CD4-positive, alpha-beta memory T cell (primary cell): ENCODE data around the gene EARS2. TPM values are rescaled to one million over a fixed set of nuclear protein-coding genes. Genes with fewer than 3 reads are reported as not detected.
A peak's percentile ranks its signal among the peaks of the same experiment; 100 is the strongest.

ENCODE experiments used
- CTCF ChIA-PET: fragments of 350-600 bp; sonication (Branson Sonifier 250); formaldehyde crosslinking; loops from one replicate; lab custom pipeline; 2021; ENCODE audit warnings: inconsistent platforms; ENCODE audit not compliant: partially characterized antibody; lab: Charles Lee
- POLR2A ChIA-PET: fragments of 350-600 bp; sonication (Branson Sonifier 250); formaldehyde crosslinking; loops from one replicate; lab custom pipeline; 2021; ENCODE audit not compliant: partially characterized antibody; lab: Charles Lee
- DNase-seq, 5 donors: peaks; one replicate each; pipeline versions ENCODE4 v3.0.0 to v3.0.0-alpha.2; 2020 to 2022; ENCODE audit warnings: mixed read lengths in 1 of 5
- H3K27ac ChIP-seq: one replicate; pipeline ENCODE4 v1.7.0; 2013; ENCODE audit warnings: low read depth, low read length
- H3K27me3 ChIP-seq: 2 replicates; pipeline ENCODE4 v1.7.0; 2013; ENCODE audit warnings: mild to moderate bottlenecking, low read length, moderate library complexity; ENCODE audit not compliant: insufficient read depth
- H3K36me3 ChIP-seq: 2 replicates; pipeline ENCODE4 v1.7.0; 2013; ENCODE audit warnings: mild to moderate bottlenecking, low read length, moderate library complexity; ENCODE audit not compliant: insufficient read depth
- H3K4me1 ChIP-seq: 2 replicates; pipeline ENCODE4 v1.7.0; 2013; ENCODE audit warnings: mild to moderate bottlenecking, low read length, moderate library complexity; ENCODE audit not compliant: insufficient read depth
- H3K4me3 ChIP-seq, 2 donors: one replicate each; pipeline ENCODE4 v1.7.0; 2013; ENCODE audit warnings: low read length in 2 of 2, mild to moderate bottlenecking in 1 of 2
- H3K9me3 ChIP-seq, 2 donors: one replicate each; pipeline ENCODE4 v1.7.0; 2013; ENCODE audit warnings: low read length in 2 of 2, control low read depth in 1 of 2; ENCODE audit not compliant: control insufficient read depth in 1 of 2
- H3K27ac Mint-ChIP-seq, 7 donors: one replicate each; pipeline ENCODE4 v1.8.0; 2020 to 2021; ENCODE audit warnings: mixed read lengths in 7 of 7, mild to moderate bottlenecking in 6 of 7, inconsistent platforms in 3 of 7, moderate library complexity in 3 of 7
- H3K27me3 Mint-ChIP-seq, 2 donors: one replicate each; pipeline ENCODE4 v1.8.0; 2020 to 2021; ENCODE audit warnings: mixed read lengths in 2 of 2
- H3K36me3 Mint-ChIP-seq, 2 donors: one replicate each; pipeline ENCODE4 v1.8.0; 2020 to 2021; ENCODE audit warnings: mixed read lengths in 2 of 2, inconsistent platforms in 1 of 2, mild to moderate bottlenecking in 1 of 2
- H3K4me1 Mint-ChIP-seq, 4 donors: one replicate each; pipeline ENCODE4 v1.8.0; 2020 to 2021; ENCODE audit warnings: mixed read lengths in 4 of 4, mild to moderate bottlenecking in 1 of 4
- H3K4me3 Mint-ChIP-seq, 8 donors: one replicate each; pipeline ENCODE4 v1.8.0; 2020 to 2021; ENCODE audit warnings: mixed read lengths in 8 of 8, mild to moderate bottlenecking in 7 of 8, moderate library complexity in 6 of 8, inconsistent platforms in 3 of 8
- H3K9me3 Mint-ChIP-seq, 8 donors: one replicate each; pipeline ENCODE4 v1.8.0; 2020 to 2021; ENCODE audit warnings: mixed read lengths in 8 of 8, mild to moderate bottlenecking in 5 of 8, inconsistent platforms in 3 of 8, moderate library complexity in 1 of 8
- intact Hi-C: fragments of 100-400 bp; cut with micrococcal nuclease; formaldehyde crosslinking; loops from one replicate; pipeline ENCODE4 v1.15.1; 2023
- polyA plus RNA-seq, 2 donors: library from polyadenylated mRNA; unstranded; fragments of 300-500 nt; fragmentation: Illumina TruSeq; gene quantifications; one replicate each; pipeline ENCODE4 v1.2.3, GENCODE V29; 2021
- total RNA-seq, 2 experiments: library from RNA; stranded (reverse); gene quantifications; one replicate each; pipeline ENCODE4 v1.2.3, GENCODE V29; 2021

Gene EARS2
- total and polyA plus RNA-seq, 4 experiments from 2014 or later: 11.4 to 16.0 (median 14.6) TPM

DNA sequence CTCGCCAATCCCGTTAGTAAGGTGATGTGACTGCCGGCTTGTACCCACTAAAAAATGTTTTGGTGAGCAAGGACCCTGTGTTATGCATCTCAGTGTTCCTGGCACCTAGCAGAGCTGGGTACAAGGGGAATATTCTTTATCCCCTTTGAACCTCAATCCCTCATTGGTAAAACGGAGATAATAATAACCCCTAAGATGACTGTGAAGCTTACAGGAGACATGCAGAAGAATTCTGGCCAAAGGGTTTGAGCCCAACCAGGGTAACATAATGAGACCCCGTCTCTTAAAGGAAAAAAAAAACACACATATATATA lies 47.8 kb downstream of the EARS2 start:
- H3K4me1 Mint-ChIP-seq: peaks cover 43 to 78% (median 59%) of the 10 kb centered on the region in 4 donors
- POLR2A ChIA-PET: interaction anchor here (0.8 to 2.9 kb wide), 10 partner anchors 10 to 87 kb away, joined by 3 to 19 read pairs (median 4); partner anchors contain the start of genes COG7, EARS2, NDUFAB1 and UBFD1

DNA sequence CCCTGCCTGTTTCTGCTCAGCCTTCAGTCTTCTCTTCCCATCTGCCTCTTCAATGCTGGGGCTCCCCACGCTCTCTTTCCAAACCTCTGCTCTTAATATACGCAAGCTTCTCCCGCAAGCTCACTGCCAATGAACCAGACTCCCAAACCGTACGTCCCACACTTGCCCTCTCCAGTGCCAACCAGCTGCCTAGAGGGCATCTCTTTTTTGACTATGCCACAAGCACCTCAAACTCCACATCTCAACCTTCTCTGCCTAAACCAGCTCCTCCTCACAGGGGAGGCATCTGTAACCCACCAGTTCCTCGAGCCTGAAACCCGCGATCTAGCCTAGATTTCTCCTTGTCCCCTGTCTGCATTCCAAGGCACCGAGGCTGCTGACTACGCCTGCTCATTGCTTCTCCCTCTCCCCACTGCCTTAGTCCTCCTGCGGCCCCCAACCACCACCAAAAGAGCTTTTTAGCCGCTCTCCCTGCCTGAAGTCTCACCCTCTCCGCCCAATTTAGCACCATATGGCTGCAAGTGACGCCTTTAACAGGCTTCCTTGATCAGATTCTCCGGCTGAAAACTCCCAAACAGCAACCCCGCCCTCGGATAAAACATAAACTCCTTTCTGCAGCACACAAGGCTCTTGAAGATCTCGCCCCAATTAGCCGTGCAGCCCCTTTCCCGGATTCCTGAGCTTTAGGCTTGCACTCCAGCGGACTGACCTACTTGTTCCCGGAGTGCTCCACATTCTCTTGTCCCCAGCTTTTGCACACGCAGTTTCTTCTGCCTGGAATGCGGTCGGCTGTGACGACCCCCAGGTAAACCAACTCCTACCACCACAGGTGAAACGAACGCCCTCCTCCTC lies 48.3 kb downstream of the EARS2 start:
- POLR2A ChIA-PET: interaction anchor here (0.6 to 2.9 kb wide), 6 partner anchors 9 to 162 kb away, joined by 3 to 19 read pairs (median 4); partner anchors contain the start of genes COG7, EARS2 and UBFD1
- Histone ChIP-seq H3K4me3 (peak overlapping the region; percentile 48 to 63), H3K27me3 (no peaks in the 10 kb centered on the region), H3K9me3 (no peaks in the 10 kb centered on the region), H3K36me3 (no peaks in the 10 kb centered on the region), H3K4me1 (peaks cover 51% of the 10 kb centered on the region), H3K27ac (peak overlapping the region; percentile 61)
- H3K4me3 Mint-ChIP-seq: peak overlapping the region; percentile 90 to 97 (median 93)
- peak overlapping the region; percentile 79 to 95 (median 90) for H3K27ac Mint-ChIP-seq
- H3K36me3 Mint-ChIP-seq: peaks cover 0 to 15% of the 10 kb centered on the region in 2 donors
- no peaks in the 10 kb centered on the region for H3K9me3 Mint-ChIP-seq
- peaks cover 41 to 78% (median 59%) of the 10 kb centered on the region in 4 donors for H3K4me1 Mint-ChIP-seq
- no peaks in the 10 kb centered on the region for H3K27me3 Mint-ChIP-seq
- intact Hi-C loops: no loop called here
- CTCF ChIA-PET: interaction anchor here (0.7 to 2.5 kb wide), 4 partner anchors 47 to 76 kb away, joined by 3 to 7 read pairs (median 5); no protein-coding TSS in a partner anchor
- DNase-seq: no peak

More for the DNA sequence above, 47.8 kb downstream of the EARS2 start:
- Mint-ChIP-seq H3K4me3 (peak overlapping the region; percentile 90 to 97 (median 93)), H3K36me3 (peaks cover 0 to 15% of the 10 kb centered on the region in 2 donors), H3K9me3 (no peaks in the 10 kb centered on the region), H3K27me3 (no peaks in the 10 kb centered on the region), H3K27ac (peak overlapping the region; percentile 71 to 95 (median 90))
- Histone ChIP-seq H3K36me3 (no peaks in the 10 kb centered on the region), H3K4me1 (peaks cover 51% of the 10 kb centered on the region), H3K27ac (peak overlapping the region; percentile 61), H3K4me3 (peak overlapping the region; percentile 48 to 63), H3K27me3 (no peaks in the 10 kb centered on the region), H3K9me3 (no peaks in the 10 kb centered on the region)
- intact Hi-C loops: no loop called here
- DNase-seq: no peak
- CTCF ChIA-PET: interaction anchor here (0.7 to 2.5 kb wide), 4 partner anchors 47 to 76 kb away, joined by 3 to 7 read pairs (median 4); no protein-coding TSS in a partner anchor

DNA sequence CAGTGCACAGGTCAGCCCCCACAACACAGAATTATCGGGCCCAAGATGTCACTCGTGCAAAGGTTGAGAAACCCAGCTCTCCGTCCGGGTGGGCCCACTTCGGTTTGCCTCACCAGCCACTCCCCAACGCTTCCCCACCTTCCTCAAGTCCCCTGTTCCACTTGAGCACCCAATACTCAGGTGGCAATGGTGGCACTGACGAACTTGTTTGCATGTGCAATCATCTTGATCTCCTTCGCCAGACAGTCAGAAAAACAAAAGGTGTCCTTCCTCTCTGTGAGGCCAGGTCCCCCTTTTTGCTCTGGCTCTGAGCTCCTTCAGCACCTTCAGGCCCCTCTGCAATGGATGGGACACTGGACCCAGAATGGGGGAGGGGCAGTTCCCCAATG lies 50.5 kb downstream of the EARS2 start:
- Histone ChIP-seq H3K27ac (no peak overlapping the region), H3K9me3 (no peaks in the 10 kb centered on the region), H3K4me3 (no peak overlapping the region), H3K4me1 (peaks cover 66% of the 10 kb centered on the region), H3K36me3 (peaks cover 10% of the 10 kb centered on the region), H3K27me3 (no peaks in the 10 kb centered on the region)
- Mint-ChIP-seq H3K27me3 (no peaks in the 10 kb centered on the region), H3K4me3 (peak overlapping the region in 4 of 8 donors; percentile 40 to 67 (median 49)), H3K9me3 (no peaks in the 10 kb centered on the region), H3K4me1 (peaks cover 48 to 90% (median 65%) of the 10 kb centered on the region in 4 donors), H3K27ac (peak overlapping the region in 3 of 7 donors; percentile 73 to 91 (median 77)), H3K36me3 (peaks cover 0 to 20% of the 10 kb centered on the region in 2 donors)
- ChIA-PET CTCF (interaction anchor here (0.6 to 1.9 kb wide), 6 partner anchors 9 to 73 kb away, joined by 3 to 5 read pairs (median 4); no protein-coding TSS in a partner anchor), POLR2A (interaction anchor here (1.1 to 1.6 kb wide), 3 partner anchors 9 to 33 kb away, joined by 3 read pairs; no protein-coding TSS in a partner anchor)
- no peak for DNase-seq
- intact Hi-C loops: no loop called here

DNA sequence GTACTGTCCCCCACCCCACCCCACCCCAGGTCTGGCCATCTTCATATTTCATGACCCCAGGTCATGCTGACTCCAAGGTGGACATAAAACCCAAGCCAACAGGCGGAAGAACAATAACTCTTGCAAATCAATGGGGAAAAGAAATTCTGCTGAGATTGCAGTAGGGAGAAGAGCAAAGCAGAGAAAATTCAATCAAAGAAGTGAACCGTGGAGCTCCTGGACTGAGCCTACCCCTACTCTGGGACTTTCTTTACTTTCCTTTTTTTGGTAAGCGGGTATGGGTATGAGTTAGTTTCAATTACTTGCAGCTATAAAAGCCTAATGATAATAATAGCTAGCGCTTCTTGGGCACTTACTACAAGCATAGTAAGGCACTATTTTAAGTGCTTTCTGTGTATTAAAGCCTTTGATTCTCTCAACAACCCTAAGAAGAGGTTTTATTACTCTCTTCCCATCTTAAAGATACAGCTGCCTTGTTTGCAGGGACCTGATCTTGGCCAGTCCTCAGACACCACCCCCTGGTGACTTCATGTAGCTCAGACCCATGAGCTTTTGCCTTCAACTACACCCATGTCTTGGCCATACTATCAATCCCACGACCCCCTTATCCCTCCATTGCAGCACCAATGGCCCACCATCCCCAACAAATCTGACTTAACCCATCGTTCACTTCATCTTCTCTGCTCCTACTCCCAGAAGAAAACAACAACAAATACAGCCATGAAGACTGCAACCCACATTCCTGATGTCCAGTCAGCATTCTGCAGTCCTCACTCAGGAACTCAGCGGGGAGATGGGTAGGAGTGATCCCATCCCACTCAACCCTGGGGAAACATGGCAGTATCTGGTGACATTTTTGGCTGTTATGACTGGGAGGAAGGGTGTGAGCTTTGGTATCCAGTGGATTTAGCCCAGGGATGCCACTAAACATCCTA lies 51.2 kb downstream of the EARS2 start:
- ChIA-PET POLR2A (interaction anchor here (1.0 to 1.6 kb wide), 4 partner anchors 9 to 51 kb away, joined by 3 read pairs; partner anchors contain the start of genes EARS2 and UBFD1), CTCF (interaction anchor here (0.7 to 1.1 kb wide), 4 partner anchors 10 to 72 kb away, joined by 3 to 4 read pairs (median 4); no protein-coding TSS in a partner anchor)
- DNase-seq: no peak

DNA sequence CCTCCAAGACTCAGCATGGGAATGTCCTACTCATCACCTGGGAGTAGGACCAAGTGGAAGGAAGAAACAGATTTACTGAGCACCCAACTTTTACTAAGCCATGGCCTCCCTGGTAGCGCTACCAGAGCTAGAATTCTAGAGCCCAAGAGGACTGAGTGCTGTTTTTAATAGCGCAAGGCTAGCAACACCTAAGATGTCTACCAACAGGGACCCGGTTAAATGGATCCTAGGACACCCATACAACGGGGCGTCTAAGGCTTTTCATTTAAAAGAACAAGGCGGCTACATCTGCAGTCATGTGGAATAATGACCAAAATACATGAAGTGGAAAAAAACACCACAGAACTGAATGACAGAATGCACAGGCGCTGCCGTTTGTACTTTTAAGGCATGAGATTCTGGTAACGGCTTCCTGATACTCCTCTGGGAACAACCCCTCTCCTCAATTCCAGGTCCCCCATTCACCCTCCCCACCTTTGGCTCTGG lies 51.9 kb downstream of the EARS2 start:
- no peaks in the 10 kb centered on the region for H3K9me3 ChIP-seq
- peak overlapping the region; percentile 14 for H3K27ac ChIP-seq
- Mint-ChIP-seq H3K27ac (peak overlapping the region in 5 of 7 donors; percentile 68 to 91 (median 84)), H3K36me3 (peaks cover 4 to 27% of the 10 kb centered on the region in 2 donors), H3K9me3 (no peaks in the 10 kb centered on the region), H3K4me3 (peak overlapping the region in 6 of 8 donors; percentile 43 to 78 (median 50)), H3K4me1 (peaks cover 47 to 95% (median 76%) of the 10 kb centered on the region in 4 donors), H3K27me3 (no peaks in the 10 kb centered on the region)
- DNase-seq: no peak
- intact Hi-C loops: no loop called here
- H3K27me3 ChIP-seq: no peaks in the 10 kb centered on the region
- H3K4me1 ChIP-seq: peaks cover 72% of the 10 kb centered on the region
- peaks cover 10% of the 10 kb centered on the region for H3K36me3 ChIP-seq
- POLR2A ChIA-PET: interaction anchor here (1.0 to 1.1 kb wide), 3 partner anchors 10 to 51 kb away, joined by 3 to 4 read pairs (median 3); partner anchors contain the start of genes EARS2 and UBFD1
- no peak overlapping the region for H3K4me3 ChIP-seq
- CTCF ChIA-PET: interaction anchor here (0.7 to 1.0 kb wide), 4 partner anchors 52 to 71 kb away, joined by 3 to 4 read pairs (median 4); partner anchors contain the start of genes EARS2 and UBFD1

More for the DNA sequence above, 51.2 kb downstream of the EARS2 start:
- no peak overlapping the region for H3K27ac ChIP-seq
- Mint-ChIP-seq H3K9me3 (no peaks in the 10 kb centered on the region), H3K4me1 (peaks cover 48 to 93% (median 71%) of the 10 kb centered on the region in 4 donors), H3K4me3 (peak overlapping the region in 5 of 8 donors; percentile 1 to 67 (median 22)), H3K27me3 (no peaks in the 10 kb centered on the region), H3K36me3 (peaks cover 0 to 24% of the 10 kb centered on the region in 2 donors), H3K27ac (peak overlapping the region in 6 of 7 donors; percentile 18 to 91 (median 70))
- H3K9me3 ChIP-seq: no peaks in the 10 kb centered on the region
- H3K4me3 ChIP-seq: no peak overlapping the region
- intact Hi-C loops: no loop called here
- peaks cover 68% of the 10 kb centered on the region for H3K4me1 ChIP-seq
- peaks cover 10% of the 10 kb centered on the region for H3K36me3 ChIP-seq
- H3K27me3 ChIP-seq: no peaks in the 10 kb centered on the region
